CD4-positive, alpha-beta T cell treated with Interleukin-21 for 1 hour (primary cell): ENCODE results near the gene CIP2A.
"Not testable (repeated sequence)": the region's sequence is repeated elsewhere in the genome, so short reads cannot be mapped to it uniquely, and the experiment has no call there.

Source experiments
- DNase-seq: peaks from one replicate; pipeline ENCODE4 v3.0.0-alpha.2; 2020

CIP2A gene

GRCh38 chr3:108589081-108589997 is at the start of gene CIP2A, which contains the start of gene DZIP3:
CIP2A (minus strand) TSS chr3:108589438; CDS start chr3:108589375, 63 bp downstream.
DZIP3 (plus strand) TSS chr3:108589722; CDS start chr3:108605407, 15,685 bp downstream.
- DNase-seq: peak; percentile 89

DNA sequence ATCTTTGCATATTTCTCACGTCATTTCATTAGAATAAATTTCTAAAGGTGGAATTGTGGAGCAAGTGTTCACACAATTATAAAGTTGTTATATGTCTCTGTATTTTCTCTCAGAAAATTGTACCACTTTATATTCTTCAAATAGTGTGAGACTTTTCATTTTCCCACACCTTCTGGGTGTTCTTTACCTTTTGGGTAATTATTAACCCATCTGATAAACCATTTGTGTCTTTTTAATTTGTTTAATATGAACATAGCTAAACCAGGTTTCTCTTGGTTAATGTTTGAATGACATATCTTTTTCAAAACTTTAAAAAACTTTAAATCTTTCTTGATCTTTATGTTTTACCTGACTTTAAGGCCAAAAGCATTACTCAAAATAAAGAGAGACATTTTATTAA is 40.7 kb upstream of the CIP2A start:
- DNase-seq: no peak

DNA sequence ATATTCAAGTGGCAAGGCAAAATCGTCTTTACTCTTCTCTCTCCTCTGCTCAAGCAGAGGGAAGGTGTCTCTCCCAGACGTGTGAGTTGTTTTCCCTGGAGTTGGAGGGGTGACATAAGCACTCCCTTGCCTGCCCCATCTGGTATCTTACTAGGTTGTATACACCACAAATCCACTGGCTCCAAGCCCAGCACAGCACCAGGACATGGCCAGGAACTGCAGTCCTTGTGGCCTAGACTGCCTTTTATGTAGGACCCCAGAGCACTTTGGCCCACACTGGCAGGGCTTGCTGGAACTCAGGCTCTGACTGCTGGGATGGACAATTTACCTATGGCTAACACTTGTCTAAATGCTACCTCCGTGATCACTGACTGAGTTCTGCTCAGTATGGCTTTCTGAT is 34.3 kb upstream of the CIP2A start:
- DNase-seq: no peak

- no peak for DNase-seq
These were observed 31.0 kb upstream of the CIP2A start for GRCh38 chr3:108620250-108620649.

DNA sequence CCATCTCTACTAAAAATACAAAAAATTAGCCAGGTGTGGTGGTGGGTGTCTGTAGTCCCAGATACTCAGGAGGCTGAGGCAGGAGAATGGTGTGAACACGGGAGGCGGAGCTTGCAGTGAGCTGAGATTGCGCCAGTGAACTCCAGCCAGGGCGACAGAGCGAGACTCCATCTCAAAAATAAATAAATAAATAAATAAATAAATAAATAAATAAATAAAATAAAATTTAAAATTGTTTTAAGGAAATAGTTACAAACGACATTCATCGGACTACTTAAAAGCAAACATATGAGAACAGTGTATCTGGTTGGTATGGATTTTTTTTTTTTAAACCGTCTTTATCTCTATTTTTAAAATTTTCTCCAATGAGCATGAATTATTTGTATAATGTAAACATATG is 26.9 kb upstream of the CIP2A start:
- not testable (repeated sequence) for DNase-seq

- DNase-seq: no peak
These were observed 21.4 kb upstream of the CIP2A start for GRCh38 chr3:108610651-108611050.

- no peak for DNase-seq
These were observed 19.5 kb upstream of the CIP2A start for GRCh38 chr3:108608750-108609149.

DNA sequence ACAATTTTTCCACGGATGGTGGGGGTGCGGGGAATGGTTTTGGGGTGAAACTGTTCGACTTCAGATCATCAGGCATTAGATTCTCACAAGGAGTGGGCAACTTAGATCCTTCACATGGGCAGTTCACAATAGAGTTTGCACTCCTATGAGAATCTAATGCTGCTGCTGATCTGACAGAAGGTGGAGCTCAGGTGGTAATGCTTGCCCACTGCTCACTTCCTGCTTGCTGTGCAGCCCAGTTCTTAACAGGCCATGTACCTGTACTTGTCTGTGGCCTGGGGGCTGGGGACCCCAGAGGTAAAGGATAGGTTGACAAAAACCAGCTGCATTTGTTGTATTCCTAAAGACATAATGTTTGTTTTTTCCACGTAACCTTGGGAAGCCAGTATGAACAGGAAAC is 16.3 kb upstream of the CIP2A start:
- peak; percentile 15 for DNase-seq

DNA sequence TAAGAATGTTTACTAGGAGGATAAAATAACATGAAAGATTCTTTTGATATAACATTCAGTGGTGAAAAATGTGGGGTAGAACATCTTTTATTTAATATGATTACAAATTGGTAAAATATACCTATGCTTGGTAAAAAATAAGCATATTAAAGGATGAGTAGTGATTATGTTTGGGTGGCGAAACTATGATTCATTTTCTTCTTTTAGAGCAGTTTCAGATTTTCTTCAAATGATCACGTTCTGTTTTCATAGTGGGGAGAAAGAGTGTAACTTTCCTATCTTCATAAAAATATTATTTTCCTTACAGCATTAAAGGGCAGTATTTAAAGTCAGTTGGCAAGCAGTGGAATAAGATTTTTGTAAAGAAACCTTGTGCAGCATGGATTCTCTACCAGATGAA is 15.8 kb upstream of the CIP2A start:
- no peak for DNase-seq

DNA sequence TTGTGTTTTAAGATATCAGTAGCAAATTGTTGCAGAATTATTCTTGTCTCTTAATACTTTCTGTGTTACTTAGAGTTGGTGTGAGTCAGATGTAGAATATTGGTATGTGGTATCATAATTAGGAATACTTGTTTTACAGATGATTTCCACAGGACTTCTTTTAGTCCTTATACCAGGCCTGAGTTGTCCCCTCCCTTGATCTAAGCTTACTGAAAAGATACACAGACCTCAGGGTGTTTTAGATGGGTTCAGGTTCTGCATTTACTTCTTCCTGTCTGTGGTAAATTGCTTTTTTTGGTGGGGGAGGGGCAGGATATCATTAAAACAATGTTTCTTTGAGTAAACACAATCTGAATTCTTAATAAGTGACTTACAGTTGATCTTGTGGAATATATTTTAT is 14.5 kb upstream of the CIP2A start:
- peak; percentile 68 for DNase-seq

- DNase-seq: no peak
These were observed 13.7 kb upstream of the CIP2A start for GRCh38 chr3:108602935-108603294.

DNA sequence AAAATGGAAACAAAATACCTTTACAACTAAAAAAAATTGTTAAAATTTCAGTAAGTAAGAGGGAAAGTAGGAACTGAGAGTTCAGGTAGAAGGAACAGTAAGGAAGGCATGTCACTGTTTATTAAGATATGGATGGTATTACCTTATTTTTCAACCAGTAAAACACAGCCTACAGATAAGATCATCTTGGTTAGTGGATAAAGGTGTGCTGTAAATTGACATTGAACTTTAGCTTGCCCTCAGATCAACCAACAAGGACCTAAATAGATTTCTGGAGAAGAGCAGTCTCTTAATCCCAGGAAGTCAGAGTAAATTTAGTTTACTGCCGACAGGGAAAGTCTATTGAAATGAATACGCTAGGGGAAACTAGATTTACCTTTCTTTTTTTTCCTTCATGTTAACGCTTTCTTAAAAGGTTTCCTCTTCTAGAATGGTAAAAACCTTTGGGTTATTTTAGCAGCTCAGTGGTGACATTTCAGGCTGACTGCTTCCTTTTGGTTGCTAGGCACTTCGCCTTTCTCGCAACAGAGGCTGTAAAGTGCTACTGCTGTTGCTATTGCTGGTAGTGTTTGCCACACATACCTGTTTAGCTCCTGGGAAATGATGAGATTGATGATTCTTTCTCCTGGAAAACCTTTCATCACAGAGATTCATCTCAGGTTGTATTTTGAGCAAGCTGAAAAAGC is 13.2 kb upstream of the CIP2A start:
- peak; percentile 69 for DNase-seq

- no peak for DNase-seq
These were observed 10.6 kb upstream of the CIP2A start for GRCh38 chr3:108599677-108600409.

- DNase-seq: no peak
These were observed 9.1 kb upstream of the CIP2A start for GRCh38 chr3:108598375-108598774.

DNA sequence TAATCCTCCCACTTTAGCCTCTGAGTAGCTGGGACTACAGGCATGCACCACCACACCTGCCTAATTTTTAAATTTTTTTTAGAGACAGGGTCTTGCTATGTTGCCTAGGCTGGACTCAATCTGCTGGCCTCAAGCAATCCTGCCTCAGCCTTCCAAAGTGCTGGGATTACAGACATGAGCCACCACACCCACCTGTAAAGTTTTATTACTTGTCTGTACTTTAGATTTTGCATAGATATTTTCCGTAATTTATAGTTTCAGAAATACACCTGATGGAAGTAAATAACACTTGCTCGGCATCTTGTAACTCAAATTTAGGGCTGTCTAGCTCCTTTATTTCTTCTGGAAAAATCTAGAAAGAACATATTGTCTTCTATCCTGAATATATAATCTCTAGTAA is 6.1 kb upstream of the CIP2A start:
- DNase-seq: no peak

- peak; percentile 28 for DNase-seq
These were observed 1.2 kb upstream of the CIP2A start for GRCh38 chr3:108590460-108590859.

DNA sequence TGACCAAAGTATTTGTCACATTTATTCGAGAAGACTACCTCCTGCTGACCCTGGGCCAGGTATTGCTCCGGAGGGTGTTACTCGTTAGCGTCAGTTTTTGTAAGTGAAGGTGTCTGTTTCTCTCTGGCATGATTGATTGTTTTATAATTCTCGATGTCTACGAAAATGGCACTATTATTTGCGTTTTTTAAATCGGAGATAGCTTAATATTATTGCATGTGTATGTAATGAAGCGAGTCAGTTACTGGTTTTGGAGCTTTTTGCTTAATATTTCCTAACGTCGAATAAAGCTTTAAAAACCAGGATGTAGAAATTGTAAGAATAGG is 723 bp upstream of the CIP2A start:
- no peak for DNase-seq

DNA sequence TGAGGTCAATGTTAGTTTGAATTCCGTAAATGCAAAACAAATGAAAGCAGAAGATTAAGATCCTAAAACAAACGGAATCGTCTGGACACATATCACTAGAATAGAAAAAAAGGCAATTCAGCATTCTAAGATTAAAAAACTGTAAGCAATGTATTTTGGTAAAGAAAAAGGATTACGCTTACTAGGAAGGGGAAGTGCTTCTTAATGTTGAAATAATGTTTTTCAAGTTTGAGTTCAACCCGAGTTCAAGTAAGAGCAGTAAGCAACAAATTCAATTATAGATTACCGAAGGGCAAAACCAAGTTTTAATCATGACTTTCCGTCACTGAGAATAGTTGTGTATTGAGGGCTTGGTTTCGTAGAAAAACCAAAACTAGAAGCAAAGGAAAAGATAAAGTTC is 637 bp downstream of the CIP2A start:
- no peak for DNase-seq

GRCh38 chr3:108578064-108578463 is 11.2 kb downstream of the CIP2A start:
- no peak for DNase-seq

DNA sequence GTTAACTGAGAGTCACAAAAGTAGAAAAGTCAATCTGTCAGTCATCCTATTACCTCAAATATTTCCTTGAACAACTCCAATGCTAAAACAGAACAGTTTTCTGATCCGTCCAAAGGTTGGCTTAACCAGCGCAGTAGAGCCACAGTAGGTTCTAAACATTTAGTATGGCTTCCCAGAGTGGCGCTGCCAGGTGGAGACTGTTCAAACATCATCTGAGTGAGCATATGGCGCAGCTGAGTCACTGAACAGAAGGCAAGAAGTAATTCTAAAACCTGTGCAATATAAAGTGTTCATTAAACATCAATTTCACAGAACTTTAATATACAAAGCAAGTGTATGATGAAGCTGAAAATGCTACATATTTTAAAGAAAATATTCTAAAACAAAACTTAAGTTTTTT is 19.9 kb downstream of the CIP2A start:
- no peak for DNase-seq

- DNase-seq: no peak
These were observed 22.6 kb downstream of the CIP2A start for GRCh38 chr3:108566599-108566998.

GRCh38 chr3:108565506-108565905 is 23.7 kb downstream of the CIP2A start:
- no peak for DNase-seq

DNA sequence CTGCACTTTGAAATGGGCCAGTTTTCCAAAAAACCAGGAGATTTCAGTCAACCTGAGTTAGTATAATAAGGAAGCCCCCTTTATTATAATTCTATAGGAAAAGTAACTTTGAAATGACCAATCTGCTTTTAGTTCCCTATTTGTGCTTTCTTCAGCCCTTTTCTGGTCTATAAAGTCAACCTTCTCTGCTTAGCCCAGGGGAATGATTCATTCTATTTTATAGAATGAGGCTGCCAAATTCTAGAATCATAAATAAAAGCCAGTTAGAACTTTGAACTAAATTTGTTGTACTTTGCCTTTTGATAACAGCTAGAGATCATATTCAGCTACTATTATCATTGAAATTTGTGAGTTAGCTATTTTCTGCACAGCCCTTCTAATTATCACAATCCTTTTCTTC is 24.7 kb downstream of the CIP2A start:
- DNase-seq: no peak

DNA sequence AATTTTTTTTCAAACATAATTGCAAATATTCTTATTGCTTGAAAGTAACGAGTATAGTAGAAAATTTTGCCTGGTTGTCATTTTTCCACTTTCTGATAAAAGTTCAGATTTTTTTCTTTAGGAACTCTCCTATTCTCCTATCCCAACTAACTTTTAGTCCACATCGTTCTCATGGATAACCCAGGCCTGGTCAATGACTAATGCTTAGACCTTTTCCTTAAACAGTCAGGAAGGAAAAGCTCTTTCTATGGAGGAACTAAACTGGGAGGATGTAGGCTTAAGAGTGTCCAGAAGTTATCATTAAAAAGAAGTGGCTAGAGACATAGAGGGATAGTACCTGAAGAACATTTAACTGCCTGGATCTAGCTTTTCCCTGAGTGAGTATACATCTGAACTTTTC is 26.7 kb downstream of the CIP2A start:
- DNase-seq: no peak
